Mesendoderm (in vitro differentiated cells): Measurements from ENCODE around the gene MED26.

Experiments
- DNase-seq: peaks from one replicate; pipeline ENCODE4 v3.0.0; 2013
- H2AK5ac ChIP-seq: 2 replicates; pipeline ENCODE4 v1.6.1; 2013; ENCODE audit warnings: low read length, inconsistent platforms
- H2BK120ac ChIP-seq: 2 replicates; pipeline ENCODE4 v1.6.1; 2013; ENCODE audit warnings: low read depth, mild to moderate bottlenecking, low read length, moderate library complexity, mixed read lengths
- H2BK15ac ChIP-seq: replicated peaks from 2 replicates; pipeline ENCODE4 v1.6.1; 2013; ENCODE audit warnings: low read depth, mild to moderate bottlenecking, moderate library complexity
- H2BK5ac ChIP-seq: 2 replicates; pipeline ENCODE4 v1.6.1; 2013; ENCODE audit warnings: low read length, inconsistent platforms
- H3K18ac ChIP-seq: 2 replicates; pipeline ENCODE4 v1.6.1; 2013; ENCODE audit warnings: mild to moderate bottlenecking, low read length, mixed read lengths
- H3K23ac ChIP-seq: one replicate; pipeline ENCODE4 v1.6.1; 2013; ENCODE audit warnings: low read length
- H3K27ac ChIP-seq: 2 replicates; pipeline ENCODE4 v1.5.1; 2013; ENCODE audit warnings: low read depth, mild to moderate bottlenecking, inconsistent platforms, low read length, moderate library complexity
- H3K27me3 ChIP-seq: 2 replicates; pipeline ENCODE4 v1.6.1; 2013; ENCODE audit warnings: low read length, control low read depth, mild to moderate bottlenecking, inconsistent platforms; ENCODE audit not compliant: insufficient read depth, poor library complexity
- H3K36me3 ChIP-seq: 2 replicates; pipeline ENCODE4 v1.6.1; 2013; ENCODE audit warnings: low read length, inconsistent platforms; ENCODE audit not compliant: control insufficient read depth, insufficient read depth
- H3K4ac ChIP-seq: one replicate; pipeline ENCODE4 v1.6.1; 2013; ENCODE audit warnings: low read depth, mild to moderate bottlenecking, low read length, moderate library complexity
- H3K4me1 ChIP-seq: 2 replicates; pipeline ENCODE4 v1.6.1; 2013; ENCODE audit warnings: low read depth, low read length, inconsistent platforms; ENCODE audit not compliant: control insufficient read depth
- H3K4me2 ChIP-seq: 2 replicates; pipeline ENCODE4 v1.6.1; 2013; ENCODE audit warnings: low read length
- H3K4me3 ChIP-seq: 2 replicates; pipeline ENCODE4 v1.5.1; 2013; ENCODE audit warnings: mild to moderate bottlenecking, low read length
- H3K56ac ChIP-seq: one replicate; pipeline ENCODE4 v1.6.1; 2013; ENCODE audit warnings: low read length
- H3K79me1 ChIP-seq: 2 replicates; pipeline ENCODE4 v1.6.1; 2013; ENCODE audit warnings: low read length, inconsistent platforms
- H3K79me2 ChIP-seq: 2 replicates; pipeline ENCODE4 v1.6.1; 2013; ENCODE audit warnings: mild to moderate bottlenecking, low read length; ENCODE audit not compliant: control insufficient read depth, insufficient read depth
- H3K9ac ChIP-seq: 2 replicates; pipeline ENCODE4 v1.6.1; 2013; ENCODE audit warnings: low read length, inconsistent platforms
- H4K5ac ChIP-seq: one replicate; pipeline ENCODE4 v1.6.1; 2013; ENCODE audit warnings: low read length
- H4K8ac ChIP-seq: one replicate; pipeline ENCODE4 v1.6.1; 2013; ENCODE audit warnings: low read depth, mild to moderate bottlenecking, control low read depth, low read length, moderate library complexity
- WGBS: extraction: QIAGEN DNeasy Blood & Tissue Kit; methylation state at CpG from one replicate; pipeline ENCODE4 v1.1.7; 2013; ENCODE audit warnings: low lambda C conversion rate, missing lambda C conversion rate; ENCODE audit not compliant: insufficient coverage; ENCODE audit errors: extremely low coverage; 5-methylcytosine and 5-hydroxymethylcytosine counted together

MED26 gene

GRCh38 chr19:16535381-16535780 is 92.6 kb downstream of the MED26 start:
- Histone ChIP-seq H4K8ac (no peak overlapping the region), H3K36me3 (peaks cover 13% of the 10 kb centered on the region), H3K27ac (no peak overlapping the region), H3K79me1 (peaks cover 21% of the 10 kb centered on the region), H3K23ac (no peak overlapping the region), H3K4me3 (no peak overlapping the region), H2BK5ac (no peak overlapping the region), H3K4me2 (no peak overlapping the region), H2BK120ac (no peak overlapping the region), H2AK5ac (no peak overlapping the region), H3K56ac (no peak overlapping the region), H3K18ac (no peak overlapping the region), H3K4me1 (no peaks in the 10 kb centered on the region), H3K79me2 (peaks cover 41% of the 10 kb centered on the region), H3K27me3 (no peaks in the 10 kb centered on the region), H2BK15ac (no peak overlapping the region), H4K5ac (no peak overlapping the region), H3K4ac (no peak overlapping the region), H3K9ac (no peak overlapping the region)
- WGBS: no CpG with 5 or more reads among the region's 18 CpGs
- no peak for DNase-seq

DNA sequence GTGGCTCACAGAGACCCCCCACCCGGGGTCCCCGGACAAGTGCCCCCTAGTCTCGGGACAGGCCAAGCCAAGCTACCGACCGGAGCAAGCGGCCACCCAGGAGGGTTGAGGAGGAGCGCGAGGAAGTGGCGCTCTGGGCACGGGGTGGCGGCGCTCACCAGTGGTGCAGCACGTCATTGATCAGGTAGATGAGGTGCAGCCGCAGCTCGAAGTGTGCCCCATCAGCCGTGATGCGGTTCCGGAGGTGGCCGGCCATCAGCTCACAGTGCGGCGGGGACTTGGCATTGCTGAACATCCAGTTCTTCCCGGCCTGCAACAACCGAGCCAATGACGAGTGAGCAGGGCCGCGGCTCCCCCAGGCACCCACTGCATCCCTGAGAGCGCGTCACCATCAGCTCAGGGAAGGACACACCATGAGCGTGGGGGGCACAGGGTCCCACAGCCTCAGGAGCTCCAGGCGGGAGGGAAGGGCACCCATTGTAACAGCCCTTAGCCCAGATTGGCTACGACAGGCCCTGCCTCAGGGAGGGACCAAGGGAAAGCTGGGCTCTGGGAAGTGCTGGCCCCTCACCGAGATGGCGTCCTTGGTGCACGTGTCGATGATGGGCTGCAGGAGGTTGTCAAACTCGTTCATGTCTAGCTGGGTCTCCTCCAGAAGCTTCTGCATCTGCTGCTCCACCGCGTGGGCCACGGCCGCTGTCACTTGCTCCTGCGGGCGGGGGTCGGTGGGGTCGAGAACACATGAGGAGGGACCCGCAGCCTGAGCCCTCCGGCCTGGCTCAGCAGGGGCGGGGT is 95.4 kb downstream of the MED26 start:
- no peak overlapping the region for H2BK5ac ChIP-seq
- H2BK120ac ChIP-seq: no peak overlapping the region
- no peak overlapping the region for H3K4ac ChIP-seq
- no peak overlapping the region for H3K4me2 ChIP-seq
- no peak overlapping the region for H4K5ac ChIP-seq
- no peak overlapping the region for H3K9ac ChIP-seq
- H2BK15ac ChIP-seq: no peak overlapping the region
- H3K27ac ChIP-seq: no peak overlapping the region
- no CpG with 5 or more reads among the region's 47 CpGs for WGBS
- H3K79me2 ChIP-seq: peaks cover 18% of the 10 kb centered on the region
- H3K27me3 ChIP-seq: no peaks in the 10 kb centered on the region
- peaks cover 17% of the 10 kb centered on the region for H3K79me1 ChIP-seq
- no peak for DNase-seq
- H3K56ac ChIP-seq: no peak overlapping the region
- no peaks in the 10 kb centered on the region for H3K4me1 ChIP-seq
- H3K36me3 ChIP-seq: peaks cover 20% of the 10 kb centered on the region
- no peak overlapping the region for H3K18ac ChIP-seq
- no peak overlapping the region for H4K8ac ChIP-seq
- no peak overlapping the region for H3K4me3 ChIP-seq
- H3K23ac ChIP-seq: no peak overlapping the region
- no peak overlapping the region for H2AK5ac ChIP-seq

- Histone ChIP-seq H3K27me3 (no peaks in the 10 kb centered on the region), H3K18ac (no peak overlapping the region), H3K79me2 (peaks cover 7% of the 10 kb centered on the region), H3K4me1 (no peaks in the 10 kb centered on the region), H4K5ac (no peak overlapping the region), H3K4me2 (no peak overlapping the region), H3K56ac (no peak overlapping the region), H3K23ac (no peak overlapping the region), H2BK5ac (no peak overlapping the region), H2BK120ac (no peak overlapping the region), H3K4me3 (no peak overlapping the region), H3K4ac (no peak overlapping the region), H2BK15ac (no peak overlapping the region), H3K36me3 (peaks cover 26% of the 10 kb centered on the region), H2AK5ac (no peak overlapping the region), H3K27ac (no peak overlapping the region), H3K9ac (no peak overlapping the region), H4K8ac (no peak overlapping the region), H3K79me1 (peaks cover 8% of the 10 kb centered on the region)
- no peak for DNase-seq
- WGBS: no CpG with 5 or more reads among the region's 12 CpGs
Observed at GRCh38 chr19:16531380-16531669, 96.7 kb downstream of the MED26 start.

GRCh38 chr19:16530540-16531379 is 97.2 kb downstream of the MED26 start:
- Histone ChIP-seq H3K4me3 (no peak overlapping the region), H3K18ac (no peak overlapping the region), H3K79me1 (peaks cover 4% of the 10 kb centered on the region), H3K4me2 (no peak overlapping the region), H3K27ac (no peak overlapping the region), H4K5ac (no peak overlapping the region), H3K23ac (no peak overlapping the region), H3K4ac (no peak overlapping the region), H3K9ac (no peak overlapping the region), H2BK15ac (no peak overlapping the region), H3K56ac (no peak overlapping the region), H3K36me3 (peaks cover 26% of the 10 kb centered on the region), H2AK5ac (no peak overlapping the region), H2BK120ac (no peak overlapping the region), H4K8ac (no peak overlapping the region), H3K79me2 (peaks cover 2% of the 10 kb centered on the region), H2BK5ac (no peak overlapping the region), H3K27me3 (no peaks in the 10 kb centered on the region), H3K4me1 (no peaks in the 10 kb centered on the region)
- no peak for DNase-seq
- WGBS: no CpG with 5 or more reads among the region's 43 CpGs

DNA sequence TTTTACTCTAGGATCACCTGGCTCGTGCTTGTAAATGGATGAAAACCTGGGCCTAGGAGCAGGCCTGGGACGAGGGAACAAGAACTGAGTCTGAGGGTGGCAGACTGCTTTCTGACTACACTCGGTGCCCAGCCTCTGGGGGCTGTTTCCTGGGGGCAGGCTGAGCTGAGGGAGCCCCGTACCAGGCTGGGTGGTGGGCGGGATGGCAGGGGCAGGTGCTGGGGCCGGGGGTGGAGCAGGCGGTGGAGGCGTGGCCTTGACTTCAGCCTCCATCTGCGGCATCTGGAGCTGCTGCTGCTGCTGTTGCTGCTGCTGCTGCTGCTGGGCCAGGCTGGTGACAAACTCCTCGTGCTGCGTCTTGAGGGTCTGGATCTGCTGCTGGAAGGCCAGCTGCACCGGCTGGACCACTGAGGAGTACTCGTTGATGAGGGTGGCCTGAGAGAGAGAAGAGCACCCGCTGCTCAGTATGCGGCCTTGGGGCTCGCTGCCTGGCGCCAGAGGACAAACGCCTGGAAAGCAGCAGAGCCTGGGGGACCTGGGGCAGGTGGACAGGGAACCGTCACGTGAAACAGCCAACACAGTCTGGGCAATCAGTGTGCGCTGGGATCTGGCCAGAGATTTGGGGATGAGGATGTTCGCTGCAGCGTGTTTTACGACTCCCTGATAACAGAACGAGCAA is 98.4 kb downstream of the MED26 start:
- Histone ChIP-seq H2AK5ac (no peak overlapping the region), H4K8ac (no peak overlapping the region), H3K36me3 (peaks cover 26% of the 10 kb centered on the region), H4K5ac (no peak overlapping the region), H3K9ac (no peak overlapping the region), H3K4ac (no peak overlapping the region), H3K4me2 (no peak overlapping the region), H3K27ac (no peak overlapping the region), H2BK5ac (no peak overlapping the region), H3K56ac (no peak overlapping the region), H3K27me3 (no peaks in the 10 kb centered on the region), H2BK15ac (no peak overlapping the region), H3K4me3 (no peak overlapping the region), H3K79me2 (no peaks in the 10 kb centered on the region), H2BK120ac (no peak overlapping the region), H3K23ac (no peak overlapping the region), H3K4me1 (no peaks in the 10 kb centered on the region), H3K18ac (no peak overlapping the region), H3K79me1 (peaks cover 2% of the 10 kb centered on the region)
- no peak for DNase-seq
- no CpG with 5 or more reads among the region's 25 CpGs for WGBS
